ENCODE results near the gene EFNA5. TPM values are rescaled to one million over a fixed set of nuclear protein-coding genes. Genes with fewer than 3 reads are reported as not detected.

EFNA5 gene
- total RNA-seq, 4 donors from 2014 or later = 1.2 to 22.7 (median 9.4) TPM

- Histone ChIP-seq H3K27ac (no peak overlapping the region), H3K27me3 (no peaks in the 10 kb centered on the region), H3K4me1 (no peaks in the 10 kb centered on the region), H3K36me3 (no peaks in the 10 kb centered on the region), H3K9me3 (no peaks in the 10 kb centered on the region), H3K4me3 (no peak overlapping the region)
- no peak for DNase-seq
- TF ChIP-seq POLR2A (IDR thresholded peaks at IDR 0.05) (no peak), CTCF (IDR thresholded peaks at IDR 0.05) (no peak)
- intact Hi-C loops (cut with DNase I; ENCODE audit: low total_unique reads) = no loop called here
These were observed 251.2 kb downstream of the EFNA5 start for GRCh38 chr5:107419498-107419897.

- no peaks in the 10 kb centered on the region for H3K36me3 ChIP-seq
- H3K27ac ChIP-seq = no peak overlapping the region
- H3K9me3 ChIP-seq = no peaks in the 10 kb centered on the region
- no peaks in the 10 kb centered on the region for H3K27me3 ChIP-seq
- TF ChIP-seq POLR2A (IDR thresholded peaks at IDR 0.05) (no peak), CTCF (IDR thresholded peaks at IDR 0.05) (no peak)
- H3K4me1 ChIP-seq = no peaks in the 10 kb centered on the region
- no peak for DNase-seq
- no peak overlapping the region for H3K4me3 ChIP-seq
- intact Hi-C loops (cut with DNase I; ENCODE audit: low total_unique reads) = no loop called here
These were observed 251.8 kb downstream of the EFNA5 start for GRCh38 chr5:107418902-107419301.

GRCh38 chr5:107418071-107418470 lies 252.7 kb downstream of the EFNA5 start:
- no peaks in the 10 kb centered on the region for H3K27me3 ChIP-seq
- TF ChIP-seq POLR2A (IDR thresholded peaks at IDR 0.05) = no peak
- TF ChIP-seq CTCF (IDR thresholded peaks at IDR 0.05) = no peak
- H3K4me1 ChIP-seq = no peaks in the 10 kb centered on the region
- DNase-seq = no peak
- intact Hi-C loops (cut with DNase I; ENCODE audit: low total_unique reads) = no loop called here
- no peak overlapping the region for H3K27ac ChIP-seq
- no peak overlapping the region for H3K4me3 ChIP-seq
- no peaks in the 10 kb centered on the region for H3K9me3 ChIP-seq
- H3K36me3 ChIP-seq = no peaks in the 10 kb centered on the region

- TF ChIP-seq CTCF (IDR thresholded peaks at IDR 0.05) (no peak), POLR2A (IDR thresholded peaks at IDR 0.05) (no peak)
- H3K27me3 ChIP-seq = no peaks in the 10 kb centered on the region
- no peak for DNase-seq
- intact Hi-C loops (cut with DNase I; ENCODE audit: low total_unique reads) = no loop called here
- no peaks in the 10 kb centered on the region for H3K36me3 ChIP-seq
- H3K9me3 ChIP-seq = no peaks in the 10 kb centered on the region
- H3K27ac ChIP-seq = no peak overlapping the region
- no peak overlapping the region for H3K4me3 ChIP-seq
- H3K4me1 ChIP-seq = no peaks in the 10 kb centered on the region
These were observed 255.0 kb downstream of the EFNA5 start for GRCh38 chr5:107415762-107416161.

- Histone ChIP-seq H3K4me1 (no peaks in the 10 kb centered on the region), H3K27me3 (no peaks in the 10 kb centered on the region), H3K9me3 (no peaks in the 10 kb centered on the region), H3K27ac (no peak overlapping the region), H3K4me3 (no peak overlapping the region), H3K36me3 (no peaks in the 10 kb centered on the region)
- no peak for DNase-seq
- TF ChIP-seq POLR2A (IDR thresholded peaks at IDR 0.05) (no peak), CTCF (IDR thresholded peaks at IDR 0.05) (no peak)
- intact Hi-C loops (cut with DNase I; ENCODE audit: low total_unique reads) = no loop called here
These were observed 255.9 kb downstream of the EFNA5 start for GRCh38 chr5:107414802-107415201.

Data from uterus (tissue), 4 donors.